Left lung (tissue), 10 donors: Measurements from ENCODE around the gene PEX7. TPM values are rescaled to one million over a fixed set of nuclear protein-coding genes. Genes with fewer than 3 reads are reported as not detected.
"Not testable (repeated sequence)": the region's sequence is repeated elsewhere in the genome, so short reads cannot be mapped to it uniquely, and the experiment has no call there.

ENCODE experiments used
- ATAC-seq: fragments of 200-7000 bp; cut with Tn5 transposase; one replicate; pipeline ENCODE4 v1.9.1; 2020; ENCODE audit warnings: moderate library complexity
- DNase-seq, 4 donors: peaks; one replicate each; pipeline ENCODE4 v3.0.0-alpha.2; 2013 to 2020
- H3K27ac ChIP-seq, 2 donors: fragments of 200-600 bp; sonication (generic) in 1 of 2; one replicate each; pipeline versions ENCODE4 v1.5.0 to v1.8.0; 2020 to 2021
- H3K27me3 ChIP-seq, 2 donors: fragments of 200-600 bp; sonication (generic) in 1 of 2; one replicate each; pipeline versions ENCODE4 v1.5.0 to v1.8.0; 2020 to 2021
- H3K36me3 ChIP-seq, 2 donors: fragments of 200-600 bp; sonication (generic) in 1 of 2; one replicate each; pipeline versions ENCODE4 v1.5.0 to v1.8.0; 2020 to 2021
- H3K4me1 ChIP-seq, 2 donors: fragments of 200-600 bp; one replicate each; pipeline ENCODE4 v1.8.0; 2021
- H3K4me3 ChIP-seq, 2 donors: fragments of 200-600 bp; sonication (generic) in 1 of 2; one replicate each; pipeline versions ENCODE4 v1.5.0 to v1.8.0; 2020 to 2021; ENCODE audit warnings: mild to moderate bottlenecking in 1 of 2
- H3K9me3 ChIP-seq, 2 donors: fragments of 200-600 bp; sonication (generic) in 1 of 2; one replicate each; pipeline versions ENCODE4 v1.5.0 to v1.8.0; 2020 to 2021
- CTCF ChIP-seq, 2 donors: fragments of 200-600 bp; sonication (generic) in 1 of 2; IDR thresholded peaks; one replicate each; pipeline versions ENCODE4 v1.5.0 to v1.8.0; 2021; ENCODE audit warnings: antibody characterized with exemption in 2 of 2
- intact Hi-C, 2 donors: fragments of 100-400 bp; cut with DNase I; formaldehyde crosslinking; loops; one replicate each; pipeline versions ENCODE4 v1.11.2 to v1.14.2; 2022
- polyA plus RNA-seq, 6 donors: library from polyadenylated mRNA; unstranded; fragments of 120-200 nt; gene quantifications; one replicate each; pipeline ENCODE4 v1.2.1, GENCODE V29; 2013; ENCODE audit not compliant: insufficient read length in 6 of 6
- total RNA-seq, 2 donors: library from RNA; stranded (reverse); fragmentation: NEBNext Ultra II Directional; extraction: Animal tissue kit (Norgen Biotek cat#: 25700); gene quantifications; one replicate each; pipeline ENCODE4 v1.2.1, GENCODE V29; 2021
- donor health status: DM: no; HTN: yes; CAD: no.
- donor health status: DM: no; HTN: no; CAD: no.

PEX7 gene
- total and polyA plus RNA-seq, 8 donors, result 6.8 to 12.0 (median 8.8) TPM

GRCh38 chr6:136930528-136930927 is 108.1 kb downstream of the PEX7 start:
- Histone ChIP-seq H3K27ac (no peak overlapping the region), H3K27me3 (peaks cover 0 to 18% of the 10 kb centered on the region in 2 donors), H3K36me3 (no peaks in the 10 kb centered on the region), H3K9me3 (no peaks in the 10 kb centered on the region), H3K4me1 (no peaks in the 10 kb centered on the region), H3K4me3 (no peak overlapping the region)
- no peak for ATAC-seq
- TF ChIP-seq CTCF (IDR thresholded peaks at IDR 0.05), result no peak
- intact Hi-C loops, result no loop called here
- DNase-seq, result no peak

GRCh38 chr6:136932599-136932998 is 110.2 kb downstream of the PEX7 start:
- ATAC-seq, result no peak
- no peak overlapping the region for H3K4me3 ChIP-seq
- H3K4me1 ChIP-seq, result no peaks in the 10 kb centered on the region
- peaks cover 0 to 32% of the 10 kb centered on the region in 2 donors for H3K27me3 ChIP-seq
- no peak overlapping the region for H3K27ac ChIP-seq
- no peaks in the 10 kb centered on the region for H3K36me3 ChIP-seq
- DNase-seq, result no peak
- intact Hi-C loops, result no loop called here
- H3K9me3 ChIP-seq, result no peaks in the 10 kb centered on the region
- TF ChIP-seq CTCF (IDR thresholded peaks at IDR 0.05), result no peak

DNA sequence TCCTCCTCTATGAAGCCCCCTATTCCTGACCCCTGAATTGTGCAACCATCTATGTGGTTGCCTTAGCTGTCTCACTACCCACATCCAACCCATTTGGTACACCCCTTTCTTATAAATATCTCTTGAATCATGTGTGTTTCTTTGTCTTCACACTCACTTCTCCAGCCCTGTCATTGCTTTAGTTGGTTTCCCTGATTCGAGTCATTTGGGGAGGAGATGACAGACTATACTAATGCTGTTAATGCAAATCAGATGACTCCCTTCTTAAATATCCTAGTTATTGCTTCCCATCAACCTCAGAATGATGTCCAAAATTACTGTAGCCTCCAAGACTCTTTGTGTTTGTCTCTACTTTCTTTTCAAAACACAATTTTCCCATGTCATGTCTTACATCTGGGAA is 122.7 kb downstream of the PEX7 start:
- Histone ChIP-seq H3K4me3 (no peak overlapping the region), H3K27ac (no peak overlapping the region), H3K27me3 (no peaks in the 10 kb centered on the region), H3K4me1 (no peaks in the 10 kb centered on the region), H3K9me3 (no peaks in the 10 kb centered on the region), H3K36me3 (no peaks in the 10 kb centered on the region)
- intact Hi-C loops, result no loop called here
- TF ChIP-seq CTCF (IDR thresholded peaks at IDR 0.05), result no peak
- DNase-seq (no peak), ATAC-seq (no peak)

DNA sequence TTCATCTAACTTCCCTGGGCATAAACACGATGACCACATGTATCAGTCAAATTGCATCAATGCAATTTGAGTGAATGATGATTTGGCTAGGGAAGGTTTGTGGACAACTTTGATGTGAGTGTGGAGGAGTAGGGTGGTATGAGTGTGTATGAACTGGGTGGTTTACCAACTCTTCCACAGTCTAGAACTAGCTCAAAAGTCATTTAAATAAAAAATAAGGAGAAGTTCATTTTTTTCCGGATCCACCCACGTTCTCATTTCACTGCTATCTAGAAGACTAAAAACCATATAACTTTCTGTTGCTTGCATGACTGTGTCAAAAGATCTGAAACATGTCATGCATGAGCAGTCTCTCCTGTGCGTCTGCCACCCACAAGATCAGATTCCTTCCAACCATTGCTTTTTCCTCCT is 123.3 kb downstream of the PEX7 start:
- Histone ChIP-seq H3K4me3 (no peak overlapping the region), H3K36me3 (no peaks in the 10 kb centered on the region), H3K27ac (no peak overlapping the region), H3K4me1 (no peaks in the 10 kb centered on the region), H3K27me3 (no peaks in the 10 kb centered on the region), H3K9me3 (no peaks in the 10 kb centered on the region)
- TF ChIP-seq CTCF (IDR thresholded peaks at IDR 0.05), result no peak
- intact Hi-C loops, result no loop called here
- ATAC-seq (no peak), DNase-seq (no peak)

DNA sequence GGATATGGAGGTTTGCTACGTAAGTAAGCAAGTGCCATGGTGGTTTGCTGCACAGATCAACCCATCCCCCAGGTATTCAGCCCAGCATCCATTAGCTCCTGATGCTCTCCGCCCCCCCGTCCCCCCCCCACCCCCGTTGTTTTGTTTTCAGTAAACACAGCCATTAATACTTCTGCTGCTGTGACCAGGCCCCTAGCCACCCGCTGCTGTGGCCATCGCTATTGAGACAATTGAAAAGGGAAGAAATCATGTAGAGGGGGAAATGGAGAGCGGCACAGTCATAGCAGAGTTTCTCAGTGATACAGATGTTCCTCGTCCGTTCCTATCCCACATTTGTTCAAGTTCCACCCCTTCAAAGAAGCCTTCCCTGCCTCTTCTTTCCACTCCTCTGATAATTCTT is 124.6 kb downstream of the PEX7 start:
- intact Hi-C loops, result no loop called here
- Histone ChIP-seq H3K4me3 (no peak overlapping the region), H3K36me3 (no peaks in the 10 kb centered on the region), H3K27me3 (no peaks in the 10 kb centered on the region), H3K27ac (no peak overlapping the region), H3K4me1 (no peaks in the 10 kb centered on the region), H3K9me3 (no peaks in the 10 kb centered on the region)
- no peak for TF ChIP-seq CTCF (IDR thresholded peaks at IDR 0.05)
- DNase-seq (no peak), ATAC-seq (no peak)

- intact Hi-C loops, H3K27me3 ChIP-seq, ATAC-seq, H3K27ac ChIP-seq, DNase-seq, H3K36me3 ChIP-seq, H3K4me1 ChIP-seq, H3K9me3 ChIP-seq, H3K4me3 ChIP-seq: not testable (repeated sequence)
Observed at GRCh38 chr6:136949957-136950356, 127.6 kb downstream of the PEX7 start.
